Caco-2 (cell line): Measurements from ENCODE around the gene PBOV1. TPM values are rescaled to one million over a fixed set of nuclear protein-coding genes. Genes with fewer than 3 reads are reported as not detected.

Experiments used
- BruUV-seq: library from RNA; stranded (reverse); fragments of 400-500 nt; replicated peaks from 2 replicates; lab custom pipeline; 2021; lab: Mats Ljungman, UMichigan
- CTCF ChIA-PET: fragments of 300-600 bp; sonication (Branson Sonifier 250); formaldehyde crosslinking; loops from one replicate; lab custom pipeline; 2022; ENCODE audit warnings: antibody characterized with exemption; lab: Charles Lee
- POLR2A ChIA-PET: fragments of 300-600 bp; sonication (Branson Sonifier 250); formaldehyde crosslinking; loops from one replicate; lab custom pipeline; 2022; ENCODE audit warnings: antibody characterized with exemption; lab: Charles Lee
- DNase-seq, 2 experiments: peaks; one replicate each; pipeline versions ENCODE4 v3.0.0 to v3.0.0-alpha.2; 2020 to 2022
- H3K27me3 ChIP-seq: replicated peaks from 2 replicates; pipeline ENCODE4 v1.6.0; 2011; ENCODE audit warnings: low read length; ENCODE audit not compliant: control insufficient read depth, insufficient read depth
- H3K36me3 ChIP-seq: 2 replicates; pipeline ENCODE4 v1.5.1; 2011; ENCODE audit warnings: low read length; ENCODE audit not compliant: control insufficient read depth, insufficient read depth
- H3K4me1 ChIP-seq: fragments of 250-450 bp; sonication (Bioruptor Pico); 2 replicates; pipeline ENCODE4 v1.5.1; 2020; ENCODE audit warnings: mild to moderate bottlenecking
- H3K4me3 ChIP-seq: 2 replicates; pipeline ENCODE4 v1.5.1; 2011; ENCODE audit warnings: low read depth, mild to moderate bottlenecking, control low read depth, low read length
- H3K9me3 ChIP-seq: fragments of 250-450 bp; sonication (Bioruptor Pico); 2 replicates; pipeline ENCODE4 v1.5.1; 2020; ENCODE audit warnings: mild to moderate bottlenecking, moderate library complexity
- H3K27ac Mint-ChIP-seq: one replicate; pipeline ENCODE4 v1.8.0; 2022; ENCODE audit warnings: mixed read lengths; ENCODE audit not compliant: unreplicated experiment
- H3K27me3 Mint-ChIP-seq: one replicate; pipeline ENCODE4 v1.8.0; 2022; ENCODE audit warnings: mixed read lengths; ENCODE audit not compliant: insufficient read depth, unreplicated experiment
- H3K36me3 Mint-ChIP-seq: one replicate; pipeline ENCODE4 v1.8.0; 2022; ENCODE audit warnings: mild to moderate bottlenecking, mixed read lengths; ENCODE audit not compliant: insufficient read depth, unreplicated experiment
- H3K4me1 Mint-ChIP-seq: one replicate; pipeline ENCODE4 v1.8.0; 2022; ENCODE audit warnings: low read depth, mixed read lengths; ENCODE audit not compliant: unreplicated experiment
- H3K4me3 Mint-ChIP-seq: one replicate; pipeline ENCODE4 v1.8.0; 2022; ENCODE audit warnings: mild to moderate bottlenecking, moderate library complexity, mixed read lengths; ENCODE audit not compliant: unreplicated experiment
- H3K9me3 Mint-ChIP-seq: one replicate; pipeline ENCODE4 v1.8.0; 2022; ENCODE audit warnings: mixed read lengths; ENCODE audit not compliant: unreplicated experiment
- intact Hi-C: fragments of 100-400 bp; cut with micrococcal nuclease; formaldehyde crosslinking; loops from one replicate; pipeline ENCODE4 v1.10.0; 2022; ENCODE audit not compliant: unreplicated experiment
- total RNA-seq: library from RNA; stranded (reverse); gene quantifications from 2 replicates; pipeline ENCODE4 v1.2.3, GENCODE V29; 2022
- TF ChIP-seq, protein P1 (sequence below), 2 experiments: fragments of 200-600 bp in 1 of 2; IDR thresholded peaks; 1 replicate in 1 of 2; 2 replicates in 1 of 2; pipeline versions ENCODE4 v1.5.1 to v1.8.0; 2011 to 2022; ENCODE audit warnings: antibody characterized with exemption in 1 of 2, control low read depth in 1 of 2, inconsistent platforms in 1 of 2, low read depth in 1 of 2, low read length in 1 of 2, mild to moderate bottlenecking in 1 of 2, moderate library complexity in 1 of 2; ENCODE audit not compliant: insufficient read depth in 1 of 2, severe bottlenecking in 1 of 2, unreplicated experiment in 1 of 2

Gene PBOV1
- total RNA-seq, 1 experiment from 2014 or later: not detected

DNA sequence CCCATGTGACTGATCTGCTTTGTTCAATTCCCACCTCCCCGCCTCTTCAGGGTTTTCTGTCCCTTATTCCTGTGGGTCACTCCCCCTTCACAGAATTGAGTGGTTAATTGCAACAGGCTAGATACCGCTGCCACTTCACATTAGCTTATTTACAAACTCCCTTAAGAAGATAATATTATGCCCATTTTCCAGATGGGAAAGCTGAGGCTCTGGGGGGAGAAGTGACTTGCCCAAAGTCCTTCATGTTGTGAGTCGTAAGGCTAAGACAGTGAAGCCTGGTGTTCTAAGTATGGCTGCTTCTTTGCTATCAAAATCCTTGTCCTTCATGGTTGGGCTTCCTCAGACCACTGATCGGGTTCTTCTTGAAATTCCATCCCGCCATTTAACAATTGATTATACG lies 39.9 kb upstream of the PBOV1 start:
- TF ChIP-seq, protein P1, sequence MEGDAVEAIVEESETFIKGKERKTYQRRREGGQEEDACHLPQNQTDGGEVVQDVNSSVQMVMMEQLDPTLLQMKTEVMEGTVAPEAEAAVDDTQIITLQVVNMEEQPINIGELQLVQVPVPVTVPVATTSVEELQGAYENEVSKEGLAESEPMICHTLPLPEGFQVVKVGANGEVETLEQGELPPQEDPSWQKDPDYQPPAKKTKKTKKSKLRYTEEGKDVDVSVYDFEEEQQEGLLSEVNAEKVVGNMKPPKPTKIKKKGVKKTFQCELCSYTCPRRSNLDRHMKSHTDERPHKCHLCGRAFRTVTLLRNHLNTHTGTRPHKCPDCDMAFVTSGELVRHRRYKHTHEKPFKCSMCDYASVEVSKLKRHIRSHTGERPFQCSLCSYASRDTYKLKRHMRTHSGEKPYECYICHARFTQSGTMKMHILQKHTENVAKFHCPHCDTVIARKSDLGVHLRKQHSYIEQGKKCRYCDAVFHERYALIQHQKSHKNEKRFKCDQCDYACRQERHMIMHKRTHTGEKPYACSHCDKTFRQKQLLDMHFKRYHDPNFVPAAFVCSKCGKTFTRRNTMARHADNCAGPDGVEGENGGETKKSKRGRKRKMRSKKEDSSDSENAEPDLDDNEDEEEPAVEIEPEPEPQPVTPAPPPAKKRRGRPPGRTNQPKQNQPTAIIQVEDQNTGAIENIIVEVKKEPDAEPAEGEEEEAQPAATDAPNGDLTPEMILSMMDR (IDR thresholded peaks at IDR 0.05; ENCODE audit: insufficient read depth in 1 of 2, low read depth in 1 of 2, low read length in 1 of 2, severe bottlenecking in 1 of 2, unreplicated experiment in 1 of 2): no peak
- Mint-ChIP-seq H3K36me3 (peaks cover 6% of the 10 kb centered on the region), H3K4me3 (no peak overlapping the region), H3K4me1 (no peaks in the 10 kb centered on the region), H3K27me3 (no peaks in the 10 kb centered on the region), H3K9me3 (no peaks in the 10 kb centered on the region), H3K27ac (no peak overlapping the region)
- intact Hi-C loops: no loop called here
- ChIA-PET POLR2A (no interaction called here), CTCF (no interaction called here)
- H3K4me3 ChIP-seq: no peak overlapping the region
- H3K27me3 ChIP-seq: no peaks in the 10 kb centered on the region
- no peaks in the 10 kb centered on the region for H3K9me3 ChIP-seq
- no peak for DNase-seq
- H3K36me3 ChIP-seq: no peaks in the 10 kb centered on the region
- no peaks in the 10 kb centered on the region for H3K4me1 ChIP-seq
- no TSS peak for BruUV-seq

DNA sequence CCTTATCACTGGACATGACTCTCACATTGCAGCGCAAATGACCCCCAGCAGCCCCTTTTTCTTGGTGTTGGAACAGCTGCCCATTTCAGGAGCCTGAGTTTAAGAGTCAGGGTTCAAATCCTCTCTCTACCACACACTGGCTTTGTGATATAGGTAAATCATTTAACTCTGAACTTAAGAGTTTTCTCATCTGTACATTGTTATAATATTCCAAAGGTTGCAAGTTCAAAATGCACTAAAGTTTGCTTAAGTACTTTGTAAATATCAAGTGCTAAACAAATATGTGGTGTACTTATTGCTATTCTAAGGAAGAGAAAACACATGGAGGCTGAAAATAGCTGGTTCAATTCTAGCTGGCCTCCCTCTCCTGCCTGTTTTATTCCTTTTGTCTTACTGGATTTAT lies 39.3 kb upstream of the PBOV1 start:
- H3K27me3 Mint-ChIP-seq: no peaks in the 10 kb centered on the region
- Histone ChIP-seq H3K36me3 (no peaks in the 10 kb centered on the region), H3K4me1 (no peaks in the 10 kb centered on the region), H3K9me3 (no peaks in the 10 kb centered on the region), H3K4me3 (no peak overlapping the region), H3K27me3 (no peaks in the 10 kb centered on the region)
- H3K27ac Mint-ChIP-seq: no peak overlapping the region
- intact Hi-C loops: no loop called here
- CTCF ChIA-PET: no interaction called here
- no peaks in the 10 kb centered on the region for H3K9me3 Mint-ChIP-seq
- POLR2A ChIA-PET: no interaction called here
- no peaks in the 10 kb centered on the region for H3K4me1 Mint-ChIP-seq
- BruUV-seq: no TSS peak
- H3K36me3 Mint-ChIP-seq: peaks cover 6% of the 10 kb centered on the region
- TF ChIP-seq, protein P1 (IDR thresholded peaks at IDR 0.05; ENCODE audit: insufficient read depth in 1 of 2, low read depth in 1 of 2, low read length in 1 of 2, severe bottlenecking in 1 of 2, unreplicated experiment in 1 of 2): no peak
- H3K4me3 Mint-ChIP-seq: no peak overlapping the region
- DNase-seq: no peak

DNA sequence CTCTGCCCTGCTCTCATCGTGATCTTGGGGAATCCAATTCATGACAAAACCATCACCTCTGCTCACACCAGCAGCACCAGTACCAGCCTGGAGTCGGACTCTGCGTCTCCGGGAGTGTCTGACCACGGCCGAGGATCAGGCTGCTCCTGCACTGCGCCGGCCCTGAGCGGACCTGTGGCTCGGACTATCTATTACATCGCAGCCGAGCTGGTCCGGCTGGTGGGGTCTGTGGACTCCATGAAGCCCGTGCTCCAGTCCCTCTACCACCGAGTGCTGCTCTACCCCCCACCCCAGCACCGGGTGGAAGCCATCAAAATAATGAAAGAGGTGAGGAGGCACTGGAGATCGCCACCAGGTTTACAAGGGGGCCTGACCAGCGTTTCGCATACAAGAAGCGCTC lies 37.2 kb upstream of the PBOV1 start:
- no peaks in the 10 kb centered on the region for H3K27me3 ChIP-seq
- no peak overlapping the region for H3K27ac Mint-ChIP-seq
- H3K36me3 ChIP-seq: no peaks in the 10 kb centered on the region
- no peak overlapping the region for H3K4me3 Mint-ChIP-seq
- no peaks in the 10 kb centered on the region for H3K9me3 Mint-ChIP-seq
- H3K36me3 Mint-ChIP-seq: peaks cover 6% of the 10 kb centered on the region
- no peaks in the 10 kb centered on the region for H3K4me1 ChIP-seq
- CTCF ChIA-PET: no interaction called here
- no TSS peak for BruUV-seq
- no peak for DNase-seq
- no peaks in the 10 kb centered on the region for H3K4me1 Mint-ChIP-seq
- H3K4me3 ChIP-seq: no peak overlapping the region
- POLR2A ChIA-PET: no interaction called here
- intact Hi-C loops: no loop called here
- H3K27me3 Mint-ChIP-seq: no peaks in the 10 kb centered on the region
- TF ChIP-seq, protein P1 (IDR thresholded peaks at IDR 0.05; ENCODE audit: insufficient read depth in 1 of 2, low read depth in 1 of 2, low read length in 1 of 2, severe bottlenecking in 1 of 2, unreplicated experiment in 1 of 2): no peak
- no peaks in the 10 kb centered on the region for H3K9me3 ChIP-seq
